HCT116 (cell line): ENCODE results near the gene TMEM30A. TPM values are rescaled to one million over a fixed set of nuclear protein-coding genes. Genes with fewer than 3 reads are reported as not detected.
A peak's percentile ranks its signal among the peaks of the same experiment; 100 is the strongest.

ENCODE experiments used
- ATAC-seq: fragments of 200-7000 bp; cut with Tn5 transposase; 2 replicates; pipeline ENCODE4 v1.9.1; 2020; ENCODE audit warnings: mild to moderate bottlenecking, moderate library complexity
- BruUV-seq: library from RNA; stranded (reverse); fragments of 400-500 nt; replicated peaks from 2 replicates; lab custom pipeline; 2021; lab: Mats Ljungman, UMichigan
- CTCF ChIA-PET: fragments of 300-600 bp; sonication (Branson Sonifier 250); formaldehyde crosslinking; loops from one replicate; lab custom pipeline; 2021; ENCODE audit warnings: antibody characterized with exemption; lab: Charles Lee
- POLR2A ChIA-PET: fragments of 300-600, 350-600 bp; sonication (Branson Sonifier 250); formaldehyde crosslinking; loops from one replicate; lab custom pipeline; 2021; ENCODE audit warnings: antibody characterized with exemption; lab: Charles Lee
- RAD21 ChIA-PET, 2 experiments: fragments of 300-600 bp; sonication (Branson Sonifier 250); formaldehyde crosslinking; loops; one replicate each; lab custom pipeline; 2023; ENCODE audit warnings: low total read pairs in 2 of 2; ENCODE audit not compliant: uncharacterized antibody in 2 of 2, unreplicated experiment in 2 of 2, low non-redundant PET in 1 of 2; lab: Charles Lee
- DNase-seq: peaks from one replicate; pipeline ENCODE4 v3.0.0-alpha.2; 2010; ENCODE audit warnings: low read depth, low spot score
- H2AFZ ChIP-seq: fragments of 200-600 bp; shearing (Covaris generic), sonication (generic); 2 replicates; pipeline ENCODE4 v1.6.1; 2017; ENCODE audit warnings: low read depth, mixed run types, mixed read lengths, antibody characterized with exemption, low read length; ENCODE audit not compliant: poor library complexity, severe bottlenecking
- H3K27ac ChIP-seq: 2 replicates; pipeline ENCODE4 v1.5.1; 2012; ENCODE audit warnings: low read depth, low read length
- H3K27me3 ChIP-seq: fragments of 200-600 bp; sonication (generic); 2 replicates; pipeline ENCODE4 v1.6.1; 2016; ENCODE audit warnings: mixed run types, low read length, mixed read lengths; ENCODE audit not compliant: insufficient read depth
- H3K36me3 ChIP-seq, 2 experiments: fragments of 200-500 bp in 1 of 2; fragments of 200-600 bp in 1 of 2; sonication (Bioruptor generic) in 1 of 2; sonication (generic) in 1 of 2; 2 replicates each; pipeline versions ENCODE4 v1.5.1 to v1.6.1; 2014 to 2016; ENCODE audit warnings: low read length in 2 of 2, inconsistent platforms in 1 of 2, mixed read lengths in 1 of 2, mixed run types in 1 of 2; ENCODE audit not compliant: insufficient read depth in 2 of 2, control insufficient read depth in 1 of 2
- H3K4me1 ChIP-seq, 2 experiments: fragments of 200-600 bp in 1 of 2; sonication (generic) in 1 of 2; 2 replicates each; pipeline versions ENCODE4 v1.5.1 to v1.6.1; 2012 to 2017; ENCODE audit warnings: low read length in 2 of 2, inconsistent platforms in 1 of 2, mild to moderate bottlenecking in 1 of 2, mixed read lengths in 1 of 2, mixed run types in 1 of 2, moderate library complexity in 1 of 2; ENCODE audit not compliant: insufficient read depth in 2 of 2, control insufficient read depth in 1 of 2
- H3K4me2 ChIP-seq: fragments of 200-600 bp; sonication (generic); 2 replicates; pipeline ENCODE4 v1.6.1; 2017; ENCODE audit warnings: mixed run types, low read length, mixed read lengths
- H3K4me3 ChIP-seq, 2 experiments: fragments of 200-600 bp in 1 of 2; sonication (generic) in 1 of 2; replicated peaks in 1 of 2; 2 replicates each; pipeline ENCODE4 v1.5.1; 2011 to 2016; ENCODE audit warnings: low read length in 2 of 2, control low read depth in 1 of 2, low read depth in 1 of 2, mild to moderate bottlenecking in 1 of 2, mixed read lengths in 1 of 2, mixed run types in 1 of 2
- H3K79me2 ChIP-seq: fragments of 200-600 bp; sonication (generic); 2 replicates; pipeline ENCODE4 v1.6.1; 2017; ENCODE audit warnings: mild to moderate bottlenecking, mixed run types, low read length, moderate library complexity, mixed read lengths; ENCODE audit not compliant: insufficient read depth
- H3K9ac ChIP-seq: fragments of 200-600 bp; sonication (generic); 2 replicates; pipeline ENCODE4 v1.6.1; 2016; ENCODE audit warnings: low read length, mixed read lengths
- H3K9me2 ChIP-seq: fragments of 200-600 bp; sonication (generic), shearing (Covaris generic); 2 replicates; pipeline ENCODE4 v1.6.1; 2017; ENCODE audit warnings: mixed run types, mild to moderate bottlenecking, moderate library complexity; ENCODE audit not compliant: insufficient read depth
- H3K9me3 ChIP-seq, 2 experiments: fragments of 200-500 bp in 1 of 2; fragments of 200-600 bp in 1 of 2; sonication (Bioruptor generic) in 1 of 2; sonication (generic) in 1 of 2; 2 replicates each; pipeline ENCODE4 v1.6.1; 2014 to 2017; ENCODE audit warnings: low read length in 2 of 2, mixed read lengths in 2 of 2, inconsistent platforms in 1 of 2, low read depth in 1 of 2, mild to moderate bottlenecking in 1 of 2, mixed run types in 1 of 2, moderate library complexity in 1 of 2; ENCODE audit not compliant: control insufficient read depth in 1 of 2, insufficient read depth in 1 of 2
- H4K20me1 ChIP-seq: fragments of 200-600 bp; sonication (generic), shearing (Covaris generic); 2 replicates; pipeline ENCODE4 v1.6.1; 2017; ENCODE audit warnings: mixed run types, mild to moderate bottlenecking, moderate library complexity; ENCODE audit not compliant: insufficient read depth
- ATF3 ChIP-seq: IDR thresholded peaks from 2 replicates; pipeline ENCODE4 v1.6.1; 2012
- CBX3 ChIP-seq: IDR thresholded peaks from 2 replicates; pipeline ENCODE4 v1.6.1; 2012; ENCODE audit warnings: low read depth
- CEBPB ChIP-seq: IDR thresholded peaks from 2 replicates; pipeline ENCODE4 v1.6.1; 2012; ENCODE audit warnings: low read depth
- EGR1 ChIP-seq: IDR thresholded peaks from 2 replicates; pipeline ENCODE4 v1.6.1; 2012; ENCODE audit warnings: low read depth
- ELF1 ChIP-seq: IDR thresholded peaks from 2 replicates; pipeline ENCODE4 v1.6.1; 2012; ENCODE audit warnings: low read depth, borderline replicate concordance
- EZH2 ChIP-seq: fragments of 200-600 bp; sonication (generic); IDR thresholded peaks from 2 replicates; pipeline ENCODE4 v1.6.1; 2017; ENCODE audit warnings: antibody characterized with exemption, mixed run types
- EZH2phosphoT487 ChIP-seq: fragments of 200-600 bp; IDR thresholded peaks from 2 replicates; pipeline ENCODE4 v1.6.1; 2018; ENCODE audit warnings: antibody characterized with exemption, borderline replicate concordance
- JUND ChIP-seq: IDR thresholded peaks from 2 replicates; pipeline ENCODE4 v1.6.1; 2012
- MAX ChIP-seq: IDR thresholded peaks from 2 replicates; pipeline ENCODE4 v1.6.1; 2012
- POLR2A ChIP-seq: IDR thresholded peaks from 2 replicates; pipeline ENCODE4 v1.7.0; 2011; ENCODE audit warnings: borderline replicate concordance; ENCODE audit not compliant: insufficient read depth, insufficient read length; ENCODE audit errors: extremely low read depth
- POLR2AphosphoS5 ChIP-seq: IDR thresholded peaks from 2 replicates; pipeline ENCODE4 v1.6.1; 2011; ENCODE audit warnings: mild to moderate bottlenecking, low read depth, low read length, moderate library complexity
- RAD21 ChIP-seq: IDR thresholded peaks from 2 replicates; pipeline ENCODE4 v1.6.1; 2012; ENCODE audit warnings: low read depth, mild to moderate bottlenecking
- SIN3A ChIP-seq: IDR thresholded peaks from 2 replicates; pipeline ENCODE4 v1.6.1; 2012; ENCODE audit warnings: low read depth
- SP1 ChIP-seq: IDR thresholded peaks from 2 replicates; pipeline ENCODE4 v1.6.1; 2012; ENCODE audit warnings: low read depth
- SRF ChIP-seq: IDR thresholded peaks from 2 replicates; pipeline ENCODE4 v1.6.1; 2012; ENCODE audit warnings: low read depth
- TCF7L2 ChIP-seq: IDR thresholded peaks from 2 replicates; pipeline ENCODE4 v1.7.0; 2011; ENCODE audit warnings: borderline replicate concordance, inconsistent platforms; ENCODE audit not compliant: insufficient read depth, insufficient read length; ENCODE audit errors: extremely low read depth
- YY1 ChIP-seq: IDR thresholded peaks from 2 replicates; pipeline ENCODE4 v1.6.1; 2011; ENCODE audit warnings: low read length, low read depth, moderate library complexity, mild to moderate bottlenecking; ENCODE audit not compliant: insufficient replicate concordance; ENCODE audit errors: extremely low read depth
- ZBTB33 ChIP-seq: IDR thresholded peaks from 2 replicates; pipeline ENCODE4 v1.6.1; 2011; ENCODE audit warnings: mild to moderate bottlenecking, low read length, moderate library complexity; ENCODE audit not compliant: insufficient replicate concordance; ENCODE audit errors: extremely low read depth
- ZFX ChIP-seq: fragments of 450-650 bp; IDR thresholded peaks from 2 replicates; pipeline ENCODE4 v1.6.1; 2017
- ZNF274 ChIP-seq: fragments of 200-500 bp; sonication (Bioruptor generic); IDR thresholded peaks from 2 replicates; pipeline ENCODE4 v1.6.1; 2014; ENCODE audit warnings: mild to moderate bottlenecking, low read depth, low read length, inconsistent platforms
- intact Hi-C: fragments of 100-400 bp; cut with micrococcal nuclease; formaldehyde crosslinking; loops from 2 replicates; pipeline ENCODE4 v1.10.0; 2022
- total RNA-seq: library from RNA; stranded (reverse); gene quantifications from one replicate; pipeline ENCODE4 v1.2.1, GENCODE V29; 2021; ENCODE audit not compliant: unreplicated experiment
- TF ChIP-seq, protein P1 (sequence below), 3 experiments: fragments of 200-600 bp in 1 of 3; sonication (generic) in 1 of 3; IDR thresholded peaks in 2 of 3; conservative IDR thresholded peaks in 1 of 3; 2 replicates each; pipeline ENCODE4 v1.5.1; 2012 to 2017; ENCODE audit warnings: low read depth in 2 of 3, low read length in 2 of 3, antibody characterized with exemption in 1 of 3, borderline replicate concordance in 1 of 3, control low read depth in 1 of 3, mild to moderate bottlenecking in 1 of 3, mixed read lengths in 1 of 3, mixed run types in 1 of 3, moderate library complexity in 1 of 3; ENCODE audit not compliant: insufficient read depth in 1 of 3

The TMEM30A gene
- total RNA-seq, 1 experiment from 2014 or later, result 73.4 TPM

DNA sequence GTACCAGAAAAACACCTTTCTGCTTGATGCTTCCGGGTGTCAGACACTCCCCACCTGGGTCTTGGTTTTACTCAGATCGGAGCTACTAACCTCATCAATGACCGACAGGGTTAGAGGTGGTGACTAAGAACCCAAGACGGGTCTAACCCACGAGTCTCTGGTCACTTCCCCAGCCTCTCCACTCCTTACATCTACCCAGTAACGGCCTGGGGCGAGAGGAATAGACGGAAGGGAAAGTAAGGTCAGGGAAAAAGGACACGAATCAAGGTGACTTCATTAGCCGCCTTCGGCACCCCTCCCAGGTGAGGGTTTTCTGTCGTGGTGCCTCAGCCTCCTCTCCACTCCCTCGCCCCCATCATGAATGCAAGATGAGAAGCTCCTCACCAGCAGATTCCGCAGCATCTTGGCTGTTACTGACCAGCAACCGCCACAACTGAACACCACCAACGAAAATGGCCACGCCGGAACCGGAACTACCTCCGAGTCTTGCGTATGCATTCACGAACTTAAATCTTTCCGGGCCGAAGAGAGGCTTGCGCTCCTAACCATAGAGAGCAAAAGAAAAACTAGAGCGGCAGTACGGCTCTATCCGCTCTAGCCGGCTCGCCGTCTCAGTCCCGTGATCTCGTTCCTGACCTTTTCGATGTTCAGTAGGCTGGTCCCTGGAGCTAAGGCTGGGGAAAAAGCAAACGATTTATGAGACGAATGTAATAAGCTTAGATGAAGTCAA is 41.1 kb downstream of the TMEM30A start, which contains the start of gene COX7A2:
Gene COX7A2 (minus strand): TSS at position 469 of the 730 bp plus-strand sequence. CDS start 67 bp downstream, at position 402.
- peak; percentile 98 for ATAC-seq
- intact Hi-C loops, result no loop called here
- H3K4me3 ChIP-seq, result peak within 1 kb of the TSS; percentile 89 to 99

More for the DNA sequence above, 41.1 kb downstream of the TMEM30A start, which contains the start of gene COX7A2:
- TSS peak; percentile 69 for BruUV-seq
- peak; percentile 97 for DNase-seq
- H4K20me1 ChIP-seq, result peaks cover 8% of the 10 kb centered on the region; the same call in 1 of the 2 replicates
- H3K27ac ChIP-seq, result peak within 1 kb of the TSS; percentile 85
- ChIA-PET POLR2A (interaction anchor here (1.1 kb wide), 1 partner anchor 8 kb away, joined by 4 read pairs; no protein-coding TSS in a partner anchor), CTCF (no interaction called here), RAD21 (interaction anchor here in 1 of 2 experiments (0.6 kb wide), 1 partner anchor 35 kb away, joined by 3 read pairs; no protein-coding TSS in a partner anchor)
- H3K4me1 ChIP-seq, result peaks cover 4 to 7% of the 10 kb centered on the region in 2 experiments; a peak in 3 of 4 replicates
- H3K4me2 ChIP-seq, result peak within 1 kb of the TSS; percentile 75
- peaks cover 50% of the 10 kb centered on the region for H3K79me2 ChIP-seq
- peak within 1 kb of the TSS; percentile 93 for H3K9ac ChIP-seq
- no peaks in the 10 kb centered on the region for H3K27me3 ChIP-seq
- no peaks in the 10 kb centered on the region for H3K9me3 ChIP-seq
- H3K36me3 ChIP-seq, result peaks cover 9 to 27% of the 10 kb centered on the region in 2 experiments
- TF ChIP-seq POLR2AphosphoS5 (peak; percentile 98), EZH2 (no peak), EGR1 (0 out of 2 replicates have a peak, but pooled peaks have one; percentile 24), ZFX (no peak), CBX3 (peak; percentile 98), RAD21 (no peak), ZBTB33 (no peak), ELF1 (peak; percentile 70; the same call in 1 of the 2 replicates), YY1 (peak; percentile 93), ZNF274 (no peak), SP1 (peak; percentile 56), TCF7L2 (peak; percentile 29), SIN3A (peak; percentile 92), SRF (peak; percentile 77), ATF3 (no peak), JUND (peak; percentile 31; the same call in 1 of the 2 replicates), POLR2A (peak; percentile 63), CEBPB (peak; percentile 62), EZH2phosphoT487 (no peak), MAX (peak; percentile 83)
- TF ChIP-seq, protein P1, sequence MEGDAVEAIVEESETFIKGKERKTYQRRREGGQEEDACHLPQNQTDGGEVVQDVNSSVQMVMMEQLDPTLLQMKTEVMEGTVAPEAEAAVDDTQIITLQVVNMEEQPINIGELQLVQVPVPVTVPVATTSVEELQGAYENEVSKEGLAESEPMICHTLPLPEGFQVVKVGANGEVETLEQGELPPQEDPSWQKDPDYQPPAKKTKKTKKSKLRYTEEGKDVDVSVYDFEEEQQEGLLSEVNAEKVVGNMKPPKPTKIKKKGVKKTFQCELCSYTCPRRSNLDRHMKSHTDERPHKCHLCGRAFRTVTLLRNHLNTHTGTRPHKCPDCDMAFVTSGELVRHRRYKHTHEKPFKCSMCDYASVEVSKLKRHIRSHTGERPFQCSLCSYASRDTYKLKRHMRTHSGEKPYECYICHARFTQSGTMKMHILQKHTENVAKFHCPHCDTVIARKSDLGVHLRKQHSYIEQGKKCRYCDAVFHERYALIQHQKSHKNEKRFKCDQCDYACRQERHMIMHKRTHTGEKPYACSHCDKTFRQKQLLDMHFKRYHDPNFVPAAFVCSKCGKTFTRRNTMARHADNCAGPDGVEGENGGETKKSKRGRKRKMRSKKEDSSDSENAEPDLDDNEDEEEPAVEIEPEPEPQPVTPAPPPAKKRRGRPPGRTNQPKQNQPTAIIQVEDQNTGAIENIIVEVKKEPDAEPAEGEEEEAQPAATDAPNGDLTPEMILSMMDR (IDR thresholded peaks at IDR 0.05 in 2 of 3, conservative IDR thresholded peaks at IDR 0.05 in 1 of 3; ENCODE audit: borderline replicate concordance in 1 of 3, insufficient read depth in 1 of 3, low read depth in 2 of 3, low read length in 2 of 3), result no peak
- H2AFZ ChIP-seq, result peak within 1 kb of the TSS; percentile 69
- no peaks in the 10 kb centered on the region for H3K9me2 ChIP-seq
